GM21515 (cell line): ENCODE data around the gene TOLLIP.

Experiments used
- ATAC-seq: cut with Tn5 transposase; IDR thresholded peaks from one replicate; pipeline ENCODE4 v1.9.1; 2021; ENCODE audit not compliant: unreplicated experiment

TOLLIP gene

DNA sequence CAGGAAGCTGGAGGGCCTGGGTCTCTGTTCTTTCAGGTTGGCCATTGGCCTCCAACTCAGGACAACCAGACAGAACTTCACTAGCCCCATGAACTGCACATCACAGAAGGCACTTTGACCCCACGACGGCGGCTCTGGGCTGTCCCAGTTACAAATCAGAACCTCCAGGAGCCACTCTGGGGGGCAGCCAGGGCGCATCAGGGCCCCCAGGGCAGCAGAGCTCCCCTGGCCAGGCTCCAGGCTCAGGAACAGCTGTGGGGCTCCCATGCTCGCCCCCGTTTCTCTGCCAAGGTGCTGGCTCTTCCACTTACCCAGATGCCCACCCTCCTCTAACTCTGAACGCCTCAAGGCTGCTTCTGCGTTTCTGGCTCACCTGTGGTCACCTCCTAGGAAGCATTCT lies 25.5 kb downstream of the TOLLIP start:
- ATAC-seq = no peak

DNA sequence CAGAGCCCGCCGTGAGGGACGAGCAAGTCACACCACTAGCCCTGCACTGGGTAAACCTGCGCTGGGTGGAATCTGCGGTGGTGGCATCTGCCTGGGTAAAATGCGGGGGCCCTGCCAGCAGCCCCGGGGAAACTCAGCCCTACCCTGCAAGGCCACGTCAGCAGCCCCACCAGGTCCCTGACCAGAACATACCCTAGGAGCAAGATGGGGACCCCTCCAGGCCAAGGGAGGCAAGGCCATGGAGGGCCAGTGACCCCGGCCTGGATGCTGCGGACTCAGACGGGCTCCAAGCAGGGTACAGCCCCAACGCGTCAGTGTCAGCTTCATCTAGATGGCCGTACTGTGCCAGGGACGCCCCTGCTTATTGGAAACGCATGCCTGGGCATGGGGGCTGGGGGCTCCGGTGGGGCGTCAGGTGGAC lies 26.3 kb downstream of the TOLLIP start:
- ATAC-seq = no peak

DNA sequence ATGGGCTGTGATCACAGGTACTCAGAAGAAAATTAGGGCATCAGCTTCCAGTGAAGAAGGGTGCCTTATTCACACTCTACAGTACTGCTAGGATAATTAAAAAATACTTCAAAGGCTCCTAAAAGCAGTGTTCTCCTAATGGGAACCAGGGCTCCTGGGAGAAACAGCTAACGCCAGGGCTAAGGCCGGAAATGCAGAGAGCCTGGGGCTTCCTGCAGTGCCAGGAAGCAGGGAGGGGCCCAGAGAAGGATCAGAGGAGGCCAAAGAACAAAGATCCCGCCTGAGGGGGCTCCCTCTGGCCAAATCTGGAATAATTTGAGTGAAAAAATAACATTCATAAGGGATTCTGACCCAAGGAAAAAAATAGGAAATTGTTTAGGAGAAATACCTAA lies 27.5 kb downstream of the TOLLIP start:
- no peak for ATAC-seq

DNA sequence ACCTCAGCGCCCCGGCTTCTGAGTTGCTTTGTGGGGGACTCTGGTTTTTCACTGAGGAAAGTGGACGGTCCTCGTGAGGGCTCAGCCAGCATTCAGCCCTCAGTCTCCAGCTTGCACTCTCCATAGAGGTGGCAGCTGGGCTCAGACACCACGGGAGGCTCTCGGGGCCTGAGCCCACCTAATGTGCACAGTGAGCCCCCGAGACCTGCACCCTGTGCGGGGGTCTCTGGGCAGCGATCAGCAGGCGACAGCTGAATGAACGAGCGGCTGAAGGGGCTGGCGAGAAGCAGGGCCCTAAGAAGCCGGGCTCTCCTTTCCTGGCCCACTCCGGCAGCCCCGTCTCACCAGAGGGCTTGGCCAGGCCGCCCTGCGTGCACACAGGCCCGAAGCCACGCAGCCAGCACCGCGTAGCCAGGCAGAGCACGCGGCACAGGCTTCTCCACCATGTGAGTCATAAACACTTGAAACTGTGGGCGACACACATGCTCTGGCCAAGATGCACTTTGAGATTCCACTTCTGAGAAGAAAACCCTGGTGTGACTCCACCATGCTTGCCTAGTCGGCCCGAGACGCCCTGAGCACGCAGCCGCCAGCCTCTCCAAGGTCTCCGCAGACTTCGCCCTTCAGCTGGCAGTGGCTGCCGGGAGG lies 28.0 kb downstream of the TOLLIP start:
- no peak for ATAC-seq

DNA sequence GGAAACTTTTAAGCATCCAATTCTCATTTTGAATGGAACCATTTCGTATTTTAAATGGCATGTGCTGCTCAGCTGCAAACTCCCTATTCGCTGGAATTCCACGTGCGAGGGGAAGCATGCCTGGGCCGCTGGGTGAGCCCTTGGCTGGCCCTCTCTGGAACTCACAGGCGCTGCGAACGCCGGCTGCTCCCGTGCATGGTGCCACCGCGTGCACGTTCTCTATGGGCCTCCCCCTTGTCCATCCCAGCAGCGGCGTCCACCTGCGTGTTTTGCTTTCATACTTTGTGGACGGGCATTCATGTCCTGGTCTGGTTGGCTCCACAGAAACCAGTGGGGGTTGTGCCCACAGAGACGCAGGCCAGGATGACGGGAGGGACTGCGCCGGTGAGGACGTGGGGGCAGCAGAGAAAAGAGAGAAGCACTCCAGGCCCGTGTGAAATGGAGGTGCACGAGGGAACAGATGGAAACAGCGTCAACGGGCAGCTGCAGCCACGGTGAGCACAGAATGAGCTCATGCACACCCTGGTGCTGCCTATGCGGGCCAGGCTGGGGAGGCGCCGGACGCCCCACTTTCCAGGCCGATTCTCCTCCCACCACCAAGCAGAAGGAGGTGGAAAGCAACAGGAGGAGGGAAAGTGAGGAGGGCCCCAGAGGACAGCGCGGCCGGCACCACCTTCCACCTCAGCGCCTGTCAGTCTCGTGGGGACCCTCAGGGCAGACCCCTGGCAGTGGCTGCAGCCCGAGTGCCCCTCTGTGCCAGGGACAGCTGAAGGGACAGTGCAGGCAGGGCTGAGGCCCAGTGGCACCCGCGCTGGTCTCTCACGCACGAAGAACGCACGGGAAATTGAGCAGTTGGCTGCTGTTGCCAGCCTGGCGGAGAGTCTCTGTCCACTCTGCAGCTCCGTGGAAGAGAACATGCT lies 29.1 kb downstream of the TOLLIP start:
- ATAC-seq = no peak

DNA sequence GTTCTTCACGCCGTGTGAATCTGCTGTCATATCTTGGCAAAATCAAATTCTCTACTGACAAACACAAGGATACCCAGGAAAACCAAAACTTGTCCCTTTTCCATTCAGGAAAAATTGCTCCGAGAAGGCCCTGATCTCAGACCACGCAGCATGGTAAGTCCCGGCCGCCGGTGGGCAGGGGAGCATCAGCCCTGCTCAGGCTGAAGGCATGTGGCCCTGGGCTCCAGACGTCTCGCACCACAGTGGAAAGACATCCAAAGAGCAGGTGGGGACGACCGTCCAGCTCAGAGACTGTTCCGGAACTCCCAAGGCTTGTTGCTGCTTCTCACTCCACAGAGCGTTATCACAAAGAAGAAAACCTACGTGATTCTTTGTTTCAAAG lies 29.8 kb downstream of the TOLLIP start:
- no peak for ATAC-seq

DNA sequence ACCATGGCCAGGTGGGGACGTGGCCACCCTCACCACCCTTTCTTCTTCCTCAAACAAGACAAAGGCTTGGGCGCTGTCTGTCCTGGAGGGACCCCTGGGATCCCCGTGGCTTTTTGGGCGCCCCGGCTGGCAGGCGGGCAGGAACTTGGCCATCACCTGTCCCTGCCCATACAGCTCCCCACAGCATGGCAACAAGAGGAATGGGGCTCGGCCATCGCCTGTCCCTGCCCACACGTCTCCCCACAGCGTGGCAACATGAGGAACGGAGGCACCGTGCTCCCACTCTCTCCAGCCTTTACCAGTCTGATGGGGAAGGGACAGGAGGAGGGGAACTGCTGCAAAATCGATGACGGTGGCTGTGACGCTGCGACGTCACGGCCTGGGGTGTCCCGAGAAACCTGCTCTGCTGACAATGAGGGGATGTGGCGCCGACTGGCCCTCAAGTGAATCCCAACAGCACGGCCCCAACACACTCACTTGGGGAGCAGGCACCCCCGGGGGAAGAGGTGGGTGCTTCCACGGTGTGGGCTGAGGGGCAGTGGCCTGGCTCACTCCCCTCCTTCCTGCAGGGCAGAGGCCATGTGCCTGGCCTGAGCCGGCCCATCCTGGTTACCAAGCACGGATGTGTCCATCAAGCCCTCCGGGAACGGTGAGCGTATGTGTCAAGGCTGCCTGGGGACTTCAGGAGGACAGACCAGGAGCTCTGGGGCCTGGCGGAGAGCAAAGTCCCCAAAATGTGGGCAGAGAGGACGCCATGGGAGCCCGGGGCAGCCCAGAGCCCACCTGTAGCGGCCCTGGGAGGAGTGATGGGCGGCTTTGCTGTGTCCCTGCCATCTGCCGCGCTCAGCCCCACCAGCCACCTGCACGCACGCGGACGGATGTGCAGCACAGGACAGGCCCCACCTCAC lies 30.4 kb downstream of the TOLLIP start:
- ATAC-seq = no peak

DNA sequence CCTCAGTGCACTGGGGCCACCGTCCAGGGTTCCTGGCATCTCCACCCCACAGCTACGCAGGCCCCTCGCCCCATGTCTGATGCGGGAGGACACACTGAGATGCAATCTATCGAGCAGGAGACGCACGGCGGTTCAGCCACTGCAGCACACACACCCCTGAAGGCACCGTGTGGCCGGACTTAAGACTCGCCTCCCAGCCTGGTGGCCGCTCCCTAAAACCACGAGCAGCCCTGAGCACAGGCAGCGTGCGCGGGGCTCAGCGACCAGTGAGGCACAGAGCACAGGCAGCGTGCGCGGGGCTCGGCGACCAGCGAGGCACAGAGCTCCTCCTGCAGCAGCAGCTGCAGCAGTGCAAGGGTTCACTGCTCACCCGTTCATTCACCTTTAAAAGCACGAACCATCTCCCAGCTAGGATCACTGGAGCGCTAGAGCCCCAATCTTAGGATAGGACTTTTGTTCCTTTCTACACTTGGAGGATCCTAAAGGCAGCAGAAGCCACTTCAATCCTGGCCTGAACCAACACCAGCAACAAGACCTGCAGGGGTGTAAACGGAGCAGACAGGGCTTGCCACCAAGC lies 31.4 kb downstream of the TOLLIP start:
- ATAC-seq = no peak

DNA sequence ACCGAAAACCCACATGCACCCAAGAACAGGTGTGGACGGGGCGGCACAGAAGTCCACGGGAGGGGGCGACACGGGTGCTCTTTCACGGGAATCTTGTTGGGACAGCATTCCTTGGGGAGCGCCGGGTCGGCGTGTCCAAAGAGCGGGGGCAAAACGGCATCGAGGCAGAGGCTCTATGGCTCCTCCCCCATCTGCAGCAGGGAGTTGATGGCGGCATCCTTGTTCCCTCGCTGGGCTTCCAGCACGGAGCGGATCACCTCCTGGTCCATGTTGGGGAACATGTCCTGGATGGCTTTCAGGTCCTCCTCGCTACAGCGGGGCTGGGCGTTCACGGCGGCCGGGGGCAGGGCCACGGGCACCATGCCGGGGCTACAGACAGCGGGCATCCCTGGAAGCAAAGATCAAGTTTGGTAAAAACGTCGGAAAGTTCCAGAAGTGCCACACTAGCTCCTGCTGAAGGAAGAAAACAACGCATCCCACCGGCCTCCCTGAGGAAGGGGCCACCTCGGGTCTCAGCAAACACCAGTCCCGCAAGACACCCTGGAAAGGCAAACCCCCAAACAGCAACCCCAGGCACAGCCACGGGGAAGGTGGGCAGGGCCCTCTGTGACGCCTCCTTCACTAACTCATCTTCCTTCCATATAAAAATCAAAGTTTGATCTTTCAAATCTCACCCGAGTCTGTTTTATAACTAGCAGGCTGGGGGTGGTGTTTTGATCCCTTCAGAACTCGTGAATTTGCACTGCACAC lies 32.4 kb downstream of the TOLLIP start:
- no peak for ATAC-seq

DNA sequence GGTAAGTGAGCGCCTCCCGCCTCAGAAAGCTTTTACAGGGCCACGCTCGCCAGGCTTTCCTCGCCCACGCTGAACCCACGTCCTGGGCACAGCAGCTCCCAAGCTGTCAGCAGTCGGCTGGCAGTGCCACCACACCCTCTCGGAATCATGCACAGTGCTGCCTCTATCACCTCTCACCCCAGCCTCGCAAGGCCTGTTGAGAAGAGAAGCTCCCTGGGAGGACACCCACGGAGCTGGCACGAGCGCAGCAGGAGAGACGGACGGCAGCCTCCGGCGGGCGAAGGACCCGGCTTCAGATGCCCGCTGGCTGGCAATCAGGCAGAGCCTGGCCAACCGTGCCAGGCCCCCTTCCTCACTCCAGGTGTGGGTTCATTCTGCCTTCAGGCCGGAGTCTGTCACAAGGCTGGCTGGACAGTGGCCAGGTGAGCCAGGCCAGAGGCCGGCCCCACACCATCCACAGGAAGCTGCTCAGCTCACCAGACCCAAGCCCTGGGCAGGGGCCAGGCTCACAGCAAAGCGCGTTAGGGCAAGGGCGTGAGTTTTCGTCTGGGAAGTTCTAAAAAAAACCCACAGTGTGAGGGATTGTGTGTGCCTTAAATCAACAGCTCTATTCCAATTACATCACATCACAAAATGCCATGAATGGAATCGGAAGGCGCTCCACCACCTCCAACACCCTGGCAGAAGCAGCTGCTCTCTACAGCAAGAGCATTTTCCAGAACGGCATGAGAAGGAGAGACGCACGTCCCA lies 33.2 kb downstream of the TOLLIP start:
- ATAC-seq = no peak

DNA sequence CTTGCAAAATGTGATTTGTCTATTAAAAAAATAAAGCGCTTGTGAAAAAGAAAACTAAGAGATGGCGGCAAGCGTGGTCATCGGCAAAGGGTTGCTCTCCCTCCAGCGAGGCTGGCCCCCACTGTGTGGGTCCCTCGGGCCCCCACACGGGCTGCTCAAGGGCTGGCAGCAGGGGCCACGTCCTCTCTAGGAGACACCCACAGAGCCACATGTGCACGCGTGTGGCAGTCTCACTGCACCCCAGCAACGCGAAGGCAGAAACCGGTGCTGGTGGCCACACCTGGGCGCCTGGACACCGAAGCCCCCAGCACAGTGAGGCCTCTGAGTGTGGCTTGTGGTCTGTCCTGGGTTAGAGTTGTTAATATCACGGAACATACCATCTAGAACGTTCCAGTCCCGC lies 34.4 kb downstream of the TOLLIP start:
- no peak for ATAC-seq

DNA sequence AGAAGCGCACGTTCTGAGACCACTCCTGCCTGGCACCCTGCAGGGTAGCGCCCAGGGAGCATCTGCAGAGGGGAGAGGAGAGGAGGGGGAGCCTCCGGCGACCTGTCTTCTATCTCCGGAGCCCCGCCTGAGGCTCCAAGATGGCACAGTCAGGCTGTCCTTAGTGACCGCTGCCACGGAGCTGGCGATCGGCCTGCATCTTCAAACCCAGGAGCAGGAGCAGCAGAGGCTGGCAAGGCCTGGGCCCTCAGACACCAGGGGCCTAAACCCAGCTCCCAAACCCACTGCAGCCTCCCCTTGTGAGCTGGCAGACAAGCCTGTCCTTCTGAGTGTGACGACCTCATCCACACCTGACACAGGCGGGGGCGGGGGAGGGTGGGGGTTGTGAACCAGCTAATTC lies 34.9 kb downstream of the TOLLIP start:
- ATAC-seq = no peak

DNA sequence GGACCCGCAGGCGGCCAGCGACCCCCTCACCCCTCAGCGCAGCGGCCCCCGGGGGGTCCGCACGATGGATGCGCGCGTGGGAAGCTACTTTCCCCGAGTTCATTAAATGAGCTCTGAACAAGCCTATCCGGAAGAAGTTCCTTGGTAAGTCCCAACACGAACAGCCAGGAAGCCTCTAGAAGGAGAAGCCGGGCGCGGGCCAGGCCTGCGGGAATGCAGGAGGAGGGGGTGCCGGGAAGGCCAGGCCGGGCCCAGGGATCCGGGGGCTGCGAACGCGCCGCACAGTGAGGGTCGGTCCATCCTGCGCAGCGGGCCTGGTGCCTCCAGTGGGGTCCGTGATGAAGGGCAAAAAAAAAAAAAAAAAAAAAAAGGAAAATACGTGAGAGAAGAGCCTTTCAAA lies 36.9 kb downstream of the TOLLIP start:
- no peak for ATAC-seq

DNA sequence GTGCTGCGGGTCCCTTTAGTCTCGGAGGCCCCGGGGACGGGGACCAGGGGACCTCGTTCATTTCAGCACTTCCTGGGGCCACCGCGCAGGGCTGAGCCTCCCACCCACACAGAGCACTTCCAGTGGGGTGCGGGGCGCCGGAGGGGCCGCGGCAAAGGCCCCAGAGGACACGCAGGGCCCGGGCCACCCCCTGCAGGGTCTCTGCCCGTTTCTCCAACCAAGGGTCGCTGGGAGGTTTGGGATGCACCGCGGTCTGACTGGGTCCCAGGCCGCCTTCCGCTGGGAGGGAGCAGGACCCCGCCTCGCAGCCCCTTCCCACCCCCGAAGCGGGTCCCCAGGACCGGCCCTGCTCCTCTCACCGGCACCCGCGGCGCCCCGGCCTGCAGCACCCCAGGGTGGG lies 37.5 kb downstream of the TOLLIP start:
- no peak for ATAC-seq

DNA sequence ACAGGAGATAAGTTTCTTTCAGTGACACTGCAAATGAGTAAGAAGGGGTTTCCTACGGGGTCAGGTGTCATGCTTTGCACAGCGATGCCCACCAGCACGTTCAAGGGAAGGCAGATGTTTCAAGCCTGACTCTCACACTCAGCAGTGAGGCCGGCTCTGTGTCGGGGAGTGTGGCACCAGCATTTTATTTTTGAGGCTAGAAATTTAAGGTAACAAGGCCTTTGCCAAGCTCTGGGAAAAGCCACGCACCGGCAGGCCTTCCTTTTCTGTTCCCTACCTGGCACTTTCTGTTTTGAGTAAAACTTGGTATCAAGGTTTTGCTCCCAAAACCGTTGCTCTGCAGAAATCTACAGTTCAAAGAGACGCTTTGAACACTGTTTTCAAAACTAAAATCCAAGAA lies 38.0 kb downstream of the TOLLIP start:
- no peak for ATAC-seq

DNA sequence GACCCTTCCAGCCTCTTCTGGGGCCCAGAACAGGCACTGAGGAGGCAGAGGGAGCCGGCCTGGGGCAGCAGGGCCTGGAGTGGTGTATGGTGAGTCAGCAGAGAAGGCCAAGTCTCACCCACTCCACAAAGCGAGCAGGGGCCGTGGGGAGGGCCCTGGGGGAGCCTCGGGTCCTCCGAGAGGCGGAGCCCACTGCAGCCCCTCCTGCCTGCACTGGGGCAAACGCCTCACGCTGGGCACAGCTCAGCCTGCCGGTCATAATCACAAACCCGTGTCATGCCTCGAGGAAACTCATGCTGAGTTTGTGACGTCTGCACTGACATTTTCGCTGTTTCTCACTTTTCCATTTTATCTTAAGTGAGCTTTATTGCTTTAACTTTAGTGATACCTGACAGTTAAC lies 38.4 kb downstream of the TOLLIP start:
- no peak for ATAC-seq

DNA sequence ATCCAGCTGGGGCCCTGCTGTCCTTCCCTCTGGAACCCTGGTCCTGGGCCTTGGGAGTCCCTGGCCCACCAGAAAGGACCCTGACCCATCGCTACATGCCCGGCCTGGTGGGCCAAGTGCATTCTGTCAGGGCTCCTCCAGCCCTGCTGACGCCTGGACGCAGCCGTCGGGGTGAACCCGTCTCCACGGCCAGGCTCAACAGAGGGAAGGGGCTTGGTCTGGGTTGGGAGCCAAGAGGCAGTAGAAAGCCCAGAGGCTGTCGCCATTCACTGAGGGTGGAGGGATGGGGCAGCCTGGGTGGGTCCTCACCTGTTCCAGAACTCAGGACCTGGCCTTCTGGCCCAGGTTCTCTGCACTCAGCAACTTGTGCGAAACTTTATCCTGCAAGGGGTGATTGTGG lies 39.0 kb downstream of the TOLLIP start:
- no peak for ATAC-seq

DNA sequence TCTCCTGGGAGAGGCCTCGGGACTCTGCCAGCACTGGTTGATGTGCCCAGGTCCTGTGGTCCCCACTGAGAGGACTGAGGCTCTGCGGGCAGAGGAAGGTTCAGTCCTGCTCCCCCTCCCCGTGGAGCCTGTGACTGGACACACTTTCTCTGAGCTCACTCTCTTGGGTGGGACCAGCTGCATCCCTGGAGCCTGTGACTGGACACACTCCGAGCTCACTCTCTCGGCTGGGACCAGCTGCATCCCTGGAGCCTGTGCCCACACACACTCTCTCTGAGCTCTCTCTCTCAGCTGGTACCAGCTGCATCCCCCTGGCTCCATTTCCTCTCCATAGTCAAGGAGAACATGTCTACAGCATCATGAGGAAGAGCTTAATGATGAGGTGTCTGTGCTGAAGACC lies 39.5 kb downstream of the TOLLIP start:
- no peak for ATAC-seq

DNA sequence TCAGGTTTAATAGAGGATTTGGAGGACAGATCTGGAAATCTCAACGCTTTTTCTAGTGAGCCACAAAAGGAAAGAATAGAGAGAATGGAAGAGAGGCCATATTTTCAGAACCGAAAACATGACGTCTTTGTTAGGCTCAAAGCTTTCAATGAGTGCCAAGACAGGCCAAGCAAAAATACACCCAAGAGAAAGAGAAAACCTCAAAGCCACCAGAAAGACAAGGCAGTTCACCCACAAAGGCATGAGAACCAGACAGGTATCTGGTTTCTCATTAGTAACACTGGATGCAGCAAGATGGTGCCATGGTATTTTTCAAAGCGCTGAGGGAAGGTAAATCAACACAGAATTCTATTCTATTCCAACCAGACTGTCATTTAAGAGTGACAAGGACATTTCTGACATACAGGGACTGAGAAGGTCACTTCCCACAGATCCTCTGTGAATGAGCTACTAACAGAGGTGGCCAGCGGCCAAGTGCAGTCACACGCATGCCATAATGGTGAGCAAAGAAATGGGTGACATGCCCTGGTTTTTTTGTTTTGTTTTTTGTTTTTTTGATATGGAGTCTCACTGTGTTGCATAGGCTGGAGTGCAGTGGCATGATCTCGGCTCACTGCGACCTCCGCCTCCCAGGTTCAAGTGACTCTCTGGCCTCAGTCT lies 41.9 kb downstream of the TOLLIP start:
- no peak for ATAC-seq
